ENCODE measurements around the gene SOWAHC.

SOWAHC gene

DNA sequence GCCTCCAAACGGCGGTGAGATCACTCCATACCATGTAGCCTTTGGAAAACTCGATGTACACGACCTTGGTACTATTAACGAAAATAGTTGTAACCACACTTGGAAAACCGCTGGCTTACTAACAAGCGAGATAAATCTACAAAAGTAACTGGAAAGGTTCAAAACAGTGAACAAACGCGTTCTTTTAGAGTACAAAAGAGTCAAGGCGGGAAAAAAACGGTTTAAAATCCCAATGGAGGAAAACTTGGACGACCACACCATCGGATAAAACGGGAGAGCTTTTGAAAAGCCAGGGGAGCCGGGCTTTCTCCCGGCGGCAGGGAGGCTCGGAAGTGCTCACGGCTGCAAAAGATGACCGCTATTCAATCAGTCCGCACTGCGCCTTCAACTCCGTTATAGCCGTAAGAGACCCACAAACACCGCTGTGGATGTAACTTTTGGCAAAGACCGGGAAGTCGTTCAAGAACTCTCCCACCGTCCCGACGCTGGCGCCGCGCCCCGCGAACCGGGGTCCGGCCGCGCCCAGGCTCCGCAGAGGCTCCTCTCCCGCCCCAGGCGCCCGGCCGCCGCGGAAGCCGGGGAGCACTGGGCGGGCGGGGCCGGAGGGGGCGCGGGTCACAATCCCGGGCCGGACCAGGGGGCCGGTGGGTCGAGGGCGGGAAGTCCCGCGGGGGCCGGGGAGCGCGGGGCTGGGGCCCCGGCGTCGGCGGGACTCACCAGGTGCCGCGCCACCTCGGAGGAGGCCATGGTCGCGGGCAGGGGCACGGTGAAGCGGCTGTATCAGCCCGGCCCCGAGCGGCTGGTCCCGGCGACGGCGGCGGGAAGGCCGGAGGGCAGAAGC is 863 bp upstream of the SOWAHC start:
- Histone ChIP-seq H2BK120ac (ENCODE audit: low read depth, low read length) (peak overlapping the region; percentile 84), H3K36me3 (ENCODE audit: control insufficient read depth, insufficient read depth, low read length) (no peaks in the 10 kb centered on the region), H4K5ac (ENCODE audit: low read length) (no peak overlapping the region), H3K27me3 (ENCODE audit: insufficient read depth, low read length, poor library complexity) (no peaks in the 10 kb centered on the region), H2BK15ac (replicated peaks; ENCODE audit: low read depth) (peak overlapping the region; percentile 48), H3K9ac (ENCODE audit: low read length) (peak overlapping the region; percentile 98), H3K4me3 (ENCODE audit: low read length) (peak overlapping the region; percentile 96), H3K23ac (ENCODE audit: low read length) (peak overlapping the region; percentile 86), H3K4me2 (ENCODE audit: low read length) (peak overlapping the region; percentile 56), H4K8ac (ENCODE audit: low read depth, low read length) (no peak overlapping the region), H3K56ac (ENCODE audit: low read length) (peak overlapping the region; percentile 96), H3K27ac (ENCODE audit: low read depth, low read length) (peak overlapping the region; percentile 100), H2BK5ac (ENCODE audit: low read length) (peak overlapping the region; percentile 74), H3K79me1 (ENCODE audit: low read length) (peaks cover 9% of the 10 kb centered on the region), H3K18ac (ENCODE audit: low read length) (peak overlapping the region; percentile 99), H3K79me2 (ENCODE audit: control insufficient read depth, insufficient read depth, low read length) (peaks cover 64% of the 10 kb centered on the region), H2AK5ac (ENCODE audit: low read length) (no peak overlapping the region), H3K4ac (ENCODE audit: low read depth, low read length) (peak overlapping the region; percentile 99), H3K4me1 (ENCODE audit: control insufficient read depth, low read depth, low read length) (peaks cover 7% of the 10 kb centered on the region)
- DNase-seq, result peak; percentile 71
- WGBS (ENCODE audit: extremely low coverage, insufficient coverage, low lambda C conversion rate), result no CpG with 5 or more reads among the region's 82 CpGs

- H3K4ac ChIP-seq (ENCODE audit: low read depth, low read length), result peak overlapping the region; percentile 87
- H2BK120ac ChIP-seq (ENCODE audit: low read depth, low read length), result peak overlapping the region; percentile 16
- H3K18ac ChIP-seq (ENCODE audit: low read length), result peak overlapping the region; percentile 95
- peak overlapping the region; percentile 98 for H3K27ac ChIP-seq (ENCODE audit: low read depth, low read length)
- no peaks in the 10 kb centered on the region for H3K27me3 ChIP-seq (ENCODE audit: insufficient read depth, low read length, poor library complexity)
- H3K9ac ChIP-seq (ENCODE audit: low read length), result peak overlapping the region; percentile 97
- peak overlapping the region; percentile 85 for H2BK5ac ChIP-seq (ENCODE audit: low read length)
- H3K36me3 ChIP-seq (ENCODE audit: control insufficient read depth, insufficient read depth, low read length), result no peaks in the 10 kb centered on the region
- H3K79me1 ChIP-seq (ENCODE audit: low read length), result peaks cover 12% of the 10 kb centered on the region
- H3K79me2 ChIP-seq (ENCODE audit: control insufficient read depth, insufficient read depth, low read length), result peaks cover 53% of the 10 kb centered on the region
- H3K4me3 ChIP-seq (ENCODE audit: low read length), result peak overlapping the region; percentile 63
- H3K4me2 ChIP-seq (ENCODE audit: low read length), result peak overlapping the region; percentile 63
- H3K23ac ChIP-seq (ENCODE audit: low read length), result peak overlapping the region; percentile 87
- no peak overlapping the region for H4K8ac ChIP-seq (ENCODE audit: low read depth, low read length)
- no peak overlapping the region for H2BK15ac ChIP-seq (replicated peaks; ENCODE audit: low read depth)
- peak; percentile 70 for DNase-seq
- no CpG with 5 or more reads among the region's 90 CpGs for WGBS (ENCODE audit: extremely low coverage, insufficient coverage, low lambda C conversion rate)
- peak overlapping the region; percentile 98 for H3K56ac ChIP-seq (ENCODE audit: low read length)
- H4K5ac ChIP-seq (ENCODE audit: low read length), result no peak overlapping the region
- H3K4me1 ChIP-seq (ENCODE audit: control insufficient read depth, low read depth, low read length), result peaks cover 5% of the 10 kb centered on the region
- peak overlapping the region; percentile 62 for H2AK5ac ChIP-seq (ENCODE audit: low read length)
Measured at GRCh38 chr2:109614715-109615636, 812 bp downstream of the SOWAHC start.

DNA sequence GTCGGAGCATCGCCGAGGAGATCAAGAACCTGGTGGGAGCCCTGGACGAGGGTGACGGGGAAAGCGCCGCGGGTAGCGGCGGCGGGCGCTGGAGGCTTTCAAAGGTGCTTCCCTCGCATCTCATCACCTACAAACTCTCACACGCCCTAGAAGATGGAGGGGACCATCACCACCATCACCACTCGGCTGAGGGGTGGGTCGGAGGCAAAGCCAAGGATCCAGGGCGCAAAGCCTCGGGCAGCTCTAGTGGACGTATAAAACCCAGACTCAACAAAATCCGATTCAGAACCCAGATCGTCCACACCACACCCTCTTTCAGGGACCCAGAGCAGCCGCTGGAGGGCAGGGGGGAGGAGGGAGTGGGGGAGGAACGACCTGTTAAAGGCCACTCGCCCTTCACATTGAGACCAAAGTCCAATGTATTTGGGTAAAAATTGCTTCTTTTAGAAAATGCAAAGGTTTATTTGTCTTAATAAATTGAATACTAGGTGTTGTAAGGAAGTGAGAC is 1.5 kb downstream of the SOWAHC start:
- Histone ChIP-seq H2BK120ac (ENCODE audit: low read depth, low read length) (no peak overlapping the region), H3K9ac (ENCODE audit: low read length) (peak overlapping the region; percentile 97), H2BK15ac (replicated peaks; ENCODE audit: low read depth) (no peak overlapping the region), H3K56ac (ENCODE audit: low read length) (peak overlapping the region; percentile 98), H3K4me1 (ENCODE audit: control insufficient read depth, low read depth, low read length) (peaks cover 5% of the 10 kb centered on the region), H3K23ac (ENCODE audit: low read length) (no peak overlapping the region), H3K27me3 (ENCODE audit: insufficient read depth, low read length, poor library complexity) (no peaks in the 10 kb centered on the region), H3K18ac (ENCODE audit: low read length) (peak overlapping the region; percentile 95), H3K79me1 (ENCODE audit: low read length) (peaks cover 12% of the 10 kb centered on the region), H2AK5ac (ENCODE audit: low read length) (no peak overlapping the region), H2BK5ac (ENCODE audit: low read length) (no peak overlapping the region), H4K8ac (ENCODE audit: low read depth, low read length) (no peak overlapping the region), H3K27ac (ENCODE audit: low read depth, low read length) (no peak overlapping the region), H3K4me3 (ENCODE audit: low read length) (peak overlapping the region; percentile 63), H3K79me2 (ENCODE audit: control insufficient read depth, insufficient read depth, low read length) (peaks cover 47% of the 10 kb centered on the region), H3K36me3 (ENCODE audit: control insufficient read depth, insufficient read depth, low read length) (no peaks in the 10 kb centered on the region), H4K5ac (ENCODE audit: low read length) (no peak overlapping the region), H3K4ac (ENCODE audit: low read depth, low read length) (peak overlapping the region; percentile 87), H3K4me2 (ENCODE audit: low read length) (peak overlapping the region; percentile 64)
- WGBS (ENCODE audit: extremely low coverage, insufficient coverage, low lambda C conversion rate), result no CpG with 5 or more reads among the region's 24 CpGs
- DNase-seq, result peak; percentile 83

DNA sequence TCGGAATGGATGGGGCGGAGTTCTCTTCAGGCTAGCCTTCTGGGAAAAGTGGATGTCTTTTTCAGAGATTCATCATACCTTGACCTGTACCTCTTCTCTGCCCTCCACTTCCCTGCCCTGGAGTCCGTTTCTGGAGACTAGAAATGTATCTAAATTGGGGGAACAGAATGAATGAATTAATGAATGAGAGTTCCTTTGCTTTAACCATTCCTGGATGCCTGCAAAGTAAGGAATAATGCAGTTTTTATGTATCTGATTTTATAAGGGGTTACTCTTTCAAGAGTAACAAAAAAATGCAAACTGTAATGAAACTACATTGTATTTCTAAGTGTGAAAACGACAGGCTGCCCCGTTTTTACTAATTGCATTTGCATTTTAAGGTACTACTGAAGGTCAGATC is 2.0 kb downstream of the SOWAHC start:
- Histone ChIP-seq H4K8ac (ENCODE audit: low read depth, low read length) (no peak overlapping the region), H3K23ac (ENCODE audit: low read length) (no peak overlapping the region), H3K4me2 (ENCODE audit: low read length) (peak overlapping the region; percentile 64), H3K4ac (ENCODE audit: low read depth, low read length) (no peak overlapping the region), H3K4me3 (ENCODE audit: low read length) (peak overlapping the region; percentile 63), H3K36me3 (ENCODE audit: control insufficient read depth, insufficient read depth, low read length) (no peaks in the 10 kb centered on the region), H3K79me1 (ENCODE audit: low read length) (peaks cover 10% of the 10 kb centered on the region), H3K9ac (ENCODE audit: low read length) (peak overlapping the region; percentile 65), H2BK120ac (ENCODE audit: low read depth, low read length) (no peak overlapping the region), H3K27ac (ENCODE audit: low read depth, low read length) (no peak overlapping the region), H3K4me1 (ENCODE audit: control insufficient read depth, low read depth, low read length) (peaks cover 5% of the 10 kb centered on the region), H3K18ac (ENCODE audit: low read length) (no peak overlapping the region), H3K79me2 (ENCODE audit: control insufficient read depth, insufficient read depth, low read length) (peaks cover 44% of the 10 kb centered on the region), H4K5ac (ENCODE audit: low read length) (no peak overlapping the region), H3K27me3 (ENCODE audit: insufficient read depth, low read length, poor library complexity) (no peaks in the 10 kb centered on the region), H3K56ac (ENCODE audit: low read length) (peak overlapping the region; percentile 98), H2BK15ac (replicated peaks; ENCODE audit: low read depth) (no peak overlapping the region), H2AK5ac (ENCODE audit: low read length) (no peak overlapping the region), H2BK5ac (ENCODE audit: low read length) (no peak overlapping the region)
- DNase-seq, result no peak
- WGBS (ENCODE audit: extremely low coverage, insufficient coverage, low lambda C conversion rate), result no CpG with 5 or more reads among the region's 5 CpGs

- Histone ChIP-seq H4K8ac (ENCODE audit: low read depth, low read length) (no peak overlapping the region), H3K18ac (ENCODE audit: low read length) (no peak overlapping the region), H3K27ac (ENCODE audit: low read depth, low read length) (no peak overlapping the region), H3K27me3 (ENCODE audit: insufficient read depth, low read length, poor library complexity) (no peaks in the 10 kb centered on the region), H3K4me2 (ENCODE audit: low read length) (no peak overlapping the region), H3K36me3 (ENCODE audit: control insufficient read depth, insufficient read depth, low read length) (no peaks in the 10 kb centered on the region), H3K79me2 (ENCODE audit: control insufficient read depth, insufficient read depth, low read length) (peaks cover 24% of the 10 kb centered on the region), H2BK5ac (ENCODE audit: low read length) (no peak overlapping the region), H3K4ac (ENCODE audit: low read depth, low read length) (no peak overlapping the region), H2BK15ac (replicated peaks; ENCODE audit: low read depth) (no peak overlapping the region), H3K4me3 (ENCODE audit: low read length) (no peak overlapping the region), H3K4me1 (ENCODE audit: control insufficient read depth, low read depth, low read length) (no peaks in the 10 kb centered on the region), H2AK5ac (ENCODE audit: low read length) (no peak overlapping the region), H3K56ac (ENCODE audit: low read length) (no peak overlapping the region), H2BK120ac (ENCODE audit: low read depth, low read length) (no peak overlapping the region), H3K9ac (ENCODE audit: low read length) (no peak overlapping the region), H3K79me1 (ENCODE audit: low read length) (peaks cover 7% of the 10 kb centered on the region), H3K23ac (ENCODE audit: low read length) (no peak overlapping the region), H4K5ac (ENCODE audit: low read length) (no peak overlapping the region)
- DNase-seq, result no peak
- no CpG with 5 or more reads among the region's 4 CpGs for WGBS (ENCODE audit: extremely low coverage, insufficient coverage, low lambda C conversion rate)
Measured at GRCh38 chr2:109619032-109619615, 5.0 kb downstream of the SOWAHC start.

Measured in mesendoderm (in vitro differentiated cells).